Astrocyte (in vitro differentiated cells and primary cell): Measurements from ENCODE around the gene GJD3. TPM values are rescaled to one million over a fixed set of nuclear protein-coding genes. Genes with fewer than 3 reads are reported as not detected.

Source experiments
- DNase-seq: peaks from one replicate; pipeline ENCODE4 v3.0.0-alpha.2; 2010; ENCODE audit warnings: low read depth
- FAIRE-seq: peaks from 2 replicates; lab custom pipeline; 2011; peaks lifted over from hg19 to GRCh38; lab: Jason Lieb, UNC
- H2AFZ ChIP-seq: 2 replicates; pipeline ENCODE4 v1.6.0; 2012; ENCODE audit warnings: low read depth, low read length, inconsistent platforms
- H3K27ac ChIP-seq: 2 replicates; pipeline ENCODE4 v1.5.1; 2011; ENCODE audit warnings: low read depth, low read length, inconsistent platforms
- H3K27me3 ChIP-seq: 2 replicates; pipeline ENCODE4 v1.6.0; 2011; ENCODE audit warnings: low read length, inconsistent platforms; ENCODE audit not compliant: insufficient read depth
- H3K36me3 ChIP-seq: 2 replicates; pipeline ENCODE4 v1.5.1; 2011; ENCODE audit warnings: low read length, inconsistent platforms; ENCODE audit not compliant: insufficient read depth
- H3K4me1 ChIP-seq: 2 replicates; pipeline ENCODE4 v1.5.1; 2011; ENCODE audit warnings: low read length, inconsistent platforms; ENCODE audit not compliant: insufficient read depth
- H3K4me2 ChIP-seq: 2 replicates; pipeline ENCODE4 v1.6.0; 2012; ENCODE audit warnings: low read length, inconsistent platforms
- H3K4me3 ChIP-seq: 2 replicates; pipeline ENCODE4 v1.5.1; 2011; ENCODE audit warnings: low read depth, mild to moderate bottlenecking, low read length, inconsistent platforms; ENCODE audit not compliant: insufficient read depth
- H3K79me2 ChIP-seq: 2 replicates; pipeline ENCODE4 v1.6.0; 2012; ENCODE audit warnings: mild to moderate bottlenecking, low read length, inconsistent platforms; ENCODE audit not compliant: insufficient read depth
- H3K9ac ChIP-seq: 2 replicates; pipeline ENCODE4 v1.6.0; 2012; ENCODE audit warnings: mild to moderate bottlenecking, low read length, inconsistent platforms
- H3K9me3 ChIP-seq: 2 replicates; pipeline ENCODE4 v1.5.1; 2012; ENCODE audit warnings: low read depth, mild to moderate bottlenecking, low read length, inconsistent platforms; ENCODE audit not compliant: insufficient read depth
- H4K20me1 ChIP-seq: 2 replicates; pipeline ENCODE4 v1.6.0; 2012; ENCODE audit warnings: low read length, inconsistent platforms; ENCODE audit not compliant: insufficient read depth
- H3K27ac Mint-ChIP-seq: one replicate; pipeline ENCODE4 v1.8.0; 2021; ENCODE audit warnings: mild to moderate bottlenecking, mixed read lengths; ENCODE audit not compliant: unreplicated experiment
- H3K27me3 Mint-ChIP-seq: one replicate; pipeline ENCODE4 v1.8.0; 2021; ENCODE audit warnings: low read depth, mixed read lengths; ENCODE audit not compliant: unreplicated experiment
- H3K36me3 Mint-ChIP-seq: one replicate; pipeline ENCODE4 v1.8.0; 2021; ENCODE audit warnings: low read depth, mixed read lengths; ENCODE audit not compliant: unreplicated experiment
- H3K4me1 Mint-ChIP-seq: one replicate; pipeline ENCODE4 v1.8.0; 2021; ENCODE audit warnings: low read depth, mixed read lengths; ENCODE audit not compliant: unreplicated experiment
- H3K4me3 Mint-ChIP-seq: one replicate; pipeline ENCODE4 v1.8.0; 2021; ENCODE audit warnings: mild to moderate bottlenecking, moderate library complexity, mixed read lengths; ENCODE audit not compliant: unreplicated experiment
- H3K9me3 Mint-ChIP-seq: one replicate; pipeline ENCODE4 v1.8.0; 2021; ENCODE audit warnings: mild to moderate bottlenecking, mixed read lengths; ENCODE audit not compliant: unreplicated experiment
- CTCF ChIP-seq: IDR thresholded peaks from 2 replicates; pipeline ENCODE4 v1.5.1; 2011; ENCODE audit warnings: low read depth, mild to moderate bottlenecking, inconsistent platforms, low read length, moderate library complexity; ENCODE audit not compliant: insufficient read depth
- EZH2 ChIP-seq: IDR thresholded peaks from 2 replicates; pipeline ENCODE4 v1.6.1; 2012; ENCODE audit warnings: mild to moderate bottlenecking, low read length, inconsistent platforms; ENCODE audit not compliant: insufficient read depth
- total RNA-seq: library from RNA; stranded (reverse); gene quantifications from 2 replicates; pipeline ENCODE4 v1.2.1, GENCODE V29; 2021

Gene GJD3
- total RNA-seq, 1 donor from 2014 or later, result 0.43 TPM

DNA sequence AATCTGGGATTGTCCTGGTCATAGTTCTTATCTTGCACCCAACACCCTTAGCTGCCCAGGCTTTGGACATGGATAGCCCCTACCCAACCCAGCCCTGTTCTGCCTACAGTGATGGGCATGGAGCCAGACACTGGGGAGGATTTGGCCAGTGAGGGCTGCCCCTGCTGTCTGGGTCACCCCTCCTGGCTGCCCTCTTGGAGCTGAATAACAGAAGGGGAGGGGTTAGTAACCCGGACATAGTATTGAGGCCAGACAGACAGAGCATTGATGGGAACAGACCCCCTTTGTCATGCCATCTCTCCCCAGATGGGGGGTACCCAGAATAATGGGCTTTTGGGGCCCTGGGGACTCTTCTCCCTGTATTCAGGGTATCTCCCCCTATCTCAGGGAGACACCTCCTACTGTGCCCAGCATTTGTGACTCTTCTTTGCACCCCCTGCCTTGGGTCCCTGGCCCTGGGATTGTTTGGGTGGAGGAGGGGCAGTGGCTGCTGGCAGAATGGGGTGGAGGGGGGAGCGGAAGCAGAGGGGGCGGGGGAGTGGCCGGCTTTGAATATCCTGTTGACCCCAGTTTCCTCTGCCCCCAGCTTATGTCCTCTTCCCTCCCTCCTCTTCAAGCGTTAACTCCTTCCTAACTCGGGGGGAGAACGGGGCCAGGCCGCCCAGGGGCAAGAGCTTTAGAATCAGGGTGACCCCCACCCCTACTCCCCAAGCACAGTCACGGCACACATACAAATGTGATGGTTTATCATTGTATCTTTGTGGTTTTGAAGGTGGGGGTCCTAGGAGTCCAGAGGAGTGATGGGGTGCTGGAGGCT, 17.0 kb downstream of the GJD3 start:
- Histone ChIP-seq H2AFZ (no peak overlapping the region), H3K4me2 (peak overlapping the region; percentile 62), H3K36me3 (peaks cover 15% of the 10 kb centered on the region), H3K9ac (no peak overlapping the region), H3K9me3 (no peaks in the 10 kb centered on the region), H3K79me2 (peaks cover 82% of the 10 kb centered on the region), H3K4me3 (no peak overlapping the region), H3K27ac (no peak overlapping the region), H3K27me3 (no peaks in the 10 kb centered on the region), H4K20me1 (peaks cover 77% of the 10 kb centered on the region), H3K4me1 (peaks cover 79% of the 10 kb centered on the region)
- H3K4me3 Mint-ChIP-seq, result peak overlapping the region; percentile 69
- no peaks in the 10 kb centered on the region for H3K9me3 Mint-ChIP-seq
- peak overlapping the region; percentile 94 for H3K27ac Mint-ChIP-seq
- peaks cover 8% of the 10 kb centered on the region for H3K36me3 Mint-ChIP-seq
- TF ChIP-seq CTCF (no peak), EZH2 (no peak)
- no peak for FAIRE-seq
- peaks cover 55% of the 10 kb centered on the region for H3K4me1 Mint-ChIP-seq
- no peak for DNase-seq
- no peaks in the 10 kb centered on the region for H3K27me3 Mint-ChIP-seq

DNA sequence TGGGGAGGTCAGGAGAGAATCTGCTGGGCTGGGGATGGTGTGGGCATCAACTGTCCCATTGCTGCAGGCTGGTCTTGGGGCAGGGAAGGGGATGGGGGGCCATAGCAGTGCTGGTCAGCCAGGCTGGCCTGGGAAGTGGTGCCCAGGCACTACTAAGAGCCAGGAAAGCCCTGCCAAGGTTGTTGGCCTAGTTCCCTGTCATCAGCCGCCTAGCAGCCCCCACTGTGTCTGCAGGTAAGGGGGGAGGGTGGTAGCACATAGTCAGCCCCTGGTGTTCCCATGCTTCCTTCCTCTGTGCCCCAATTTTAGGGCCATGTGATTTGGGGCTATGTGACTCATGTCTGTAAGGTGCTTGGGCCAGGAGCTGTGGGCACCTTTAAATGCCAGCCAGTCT, 17.8 kb downstream of the GJD3 start:
- FAIRE-seq (no peak), DNase-seq (no peak)
- Mint-ChIP-seq H3K27me3 (no peaks in the 10 kb centered on the region), H3K4me3 (peak overlapping the region; percentile 93), H3K36me3 (peaks cover 5% of the 10 kb centered on the region), H3K4me1 (peaks cover 47% of the 10 kb centered on the region), H3K9me3 (no peaks in the 10 kb centered on the region), H3K27ac (peak overlapping the region; percentile 94)
- no peak overlapping the region for H2AFZ ChIP-seq
- H3K4me2 ChIP-seq, result peak overlapping the region; percentile 62
- no peak overlapping the region for H3K27ac ChIP-seq
- TF ChIP-seq CTCF (no peak), EZH2 (no peak)
- H3K4me3 ChIP-seq, result no peak overlapping the region
- no peak overlapping the region for H3K9ac ChIP-seq
- H4K20me1 ChIP-seq, result peaks cover 69% of the 10 kb centered on the region
- peaks cover 80% of the 10 kb centered on the region for H3K4me1 ChIP-seq
- H3K36me3 ChIP-seq, result peaks cover 7% of the 10 kb centered on the region
- peaks cover 86% of the 10 kb centered on the region for H3K79me2 ChIP-seq
- no peaks in the 10 kb centered on the region for H3K27me3 ChIP-seq
- no peaks in the 10 kb centered on the region for H3K9me3 ChIP-seq
